Parietal lobe (tissue), 2 donors: ENCODE measurements around the gene PHACTR1. TPM values are rescaled to one million over a fixed set of nuclear protein-coding genes. Genes with fewer than 3 reads are reported as not detected.

Experiments used
- small RNA-seq: library from RNA; depleted of rRNA; stranded (forward); fragments of <200 nt; gene quantifications from one replicate; pipeline ENCODE3, GENCODE V24; 2014; ENCODE audit warnings: low replicate concordance
- total RNA-seq: library from RNA; depleted of rRNA; stranded (reverse); fragments of >200 nt; gene quantifications from one replicate; pipeline ENCODE4 v1.2.3, GENCODE V29; 2014

PHACTR1 gene
- total RNA-seq: 90.5 TPM

DNA sequence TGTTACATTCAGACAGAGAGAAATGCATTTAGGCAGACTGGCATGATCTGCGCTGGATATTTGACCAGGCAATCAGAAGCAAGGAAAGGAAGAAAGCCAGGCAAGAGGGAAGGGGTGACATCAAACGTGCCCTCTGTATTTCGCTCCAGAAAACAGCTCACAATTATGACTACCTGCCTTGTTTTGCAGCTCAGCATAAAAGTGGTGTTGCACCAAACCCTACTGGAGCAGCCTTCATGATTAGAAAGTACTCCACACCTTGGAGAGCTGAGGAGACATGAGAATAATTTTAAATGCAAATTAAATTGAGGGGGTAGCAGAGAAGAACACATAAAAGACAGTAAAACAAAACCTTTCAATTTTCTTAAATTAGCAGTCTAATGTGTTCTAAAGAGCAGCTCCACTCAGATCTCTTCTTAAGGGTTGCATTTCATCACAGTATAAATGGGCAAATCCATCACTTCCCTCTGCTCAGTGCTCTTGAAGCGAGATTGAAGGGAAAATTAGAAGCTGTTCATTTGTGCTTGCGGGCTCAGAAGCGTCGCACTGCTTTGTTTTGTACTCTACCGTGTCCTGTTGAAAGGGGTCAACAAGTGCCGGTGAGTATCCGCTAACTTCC, at the start of gene PHACTR1:
TSS of gene PHACTR1 (plus strand) at position 470 of the 619 bp plus-strand sequence.

GRCh38 chr6:13328076-13328874, 611.7 kb downstream of the PHACTR1 start, which contains the start of gene TBC1D7:
TSS of gene TBC1D7 (minus strand) at chr6:13328537. CDS start at chr6:13326898, 1,639 bp downstream.

Small RNA genes within 50 kb of the gene (small RNA-seq; reads per million reads assigned to genes)
- gene RNU1-11P: 1.9 reads per million, percentile 80 among the genes with 10 or more reads in this experiment
